Measurements from ENCODE around the gene NPR1.
"Not testable (repeated sequence)": the region's sequence is repeated elsewhere in the genome, so short reads cannot be mapped to it uniquely, and the experiment has no call there.

NPR1 gene

DNA sequence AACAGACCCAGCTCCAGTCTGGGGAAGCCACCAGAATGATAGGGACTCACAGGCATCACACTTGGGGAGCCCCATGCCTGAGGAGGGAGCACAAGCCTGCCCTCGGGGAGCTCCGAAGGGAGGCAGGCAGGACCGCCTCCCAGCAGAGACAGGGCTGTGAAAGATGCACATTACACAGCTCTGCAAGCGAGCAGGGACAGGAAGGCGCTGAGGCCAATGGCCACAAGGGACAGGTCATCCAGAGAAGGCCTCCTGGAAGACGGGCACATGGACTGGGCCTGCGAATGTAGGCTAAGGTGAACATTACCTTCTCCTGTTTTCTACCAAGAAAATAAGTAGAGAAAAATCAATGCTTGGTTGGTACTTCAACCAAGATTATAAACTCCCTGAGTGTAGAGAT lies 4.2 kb downstream of the NPR1 start:
- no peak for DNase-seq

DNA sequence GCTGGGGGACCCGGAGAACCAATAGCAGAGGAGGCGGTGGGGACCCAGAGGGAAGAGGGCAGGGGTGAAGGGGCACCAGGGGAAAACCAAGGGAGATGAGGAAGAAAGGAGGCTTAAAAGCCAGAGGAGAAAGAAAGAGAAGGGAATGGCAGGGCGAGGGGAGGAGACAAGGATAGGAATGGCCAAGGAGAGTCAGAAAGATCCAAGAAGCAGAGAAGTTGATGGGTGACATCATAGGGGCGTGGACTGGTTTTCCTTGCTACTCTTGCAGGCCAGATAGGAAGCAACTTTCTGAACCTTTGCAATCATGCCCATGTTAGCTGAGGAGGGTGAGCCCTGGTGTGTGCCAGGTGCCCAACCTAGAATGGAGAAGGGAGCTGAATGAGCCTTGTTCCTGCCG lies 5.4 kb downstream of the NPR1 start:
- peak in 3 of 4 experiments; percentile 31 to 44 (median 32) for DNase-seq

DNA sequence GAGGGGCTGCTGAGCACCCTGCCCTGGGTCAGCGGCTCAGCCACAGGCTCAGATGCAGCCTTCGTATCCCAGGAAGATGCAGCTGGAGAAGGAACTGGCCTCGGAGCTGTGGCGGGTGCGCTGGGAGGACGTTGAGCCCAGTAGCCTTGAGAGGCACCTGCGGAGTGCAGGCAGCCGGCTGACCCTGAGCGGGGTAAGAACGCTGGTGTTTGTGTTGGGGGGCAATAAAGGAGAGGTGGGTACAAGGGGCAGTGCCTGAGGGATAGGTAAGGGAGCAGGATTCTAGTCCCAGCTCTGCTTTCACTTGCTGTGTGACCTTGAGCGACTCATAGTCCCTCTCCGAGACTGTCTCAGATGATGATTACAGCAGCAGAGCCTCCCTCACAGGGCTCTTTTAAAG lies 6.4 kb downstream of the NPR1 start:
- no peak for DNase-seq

DNA sequence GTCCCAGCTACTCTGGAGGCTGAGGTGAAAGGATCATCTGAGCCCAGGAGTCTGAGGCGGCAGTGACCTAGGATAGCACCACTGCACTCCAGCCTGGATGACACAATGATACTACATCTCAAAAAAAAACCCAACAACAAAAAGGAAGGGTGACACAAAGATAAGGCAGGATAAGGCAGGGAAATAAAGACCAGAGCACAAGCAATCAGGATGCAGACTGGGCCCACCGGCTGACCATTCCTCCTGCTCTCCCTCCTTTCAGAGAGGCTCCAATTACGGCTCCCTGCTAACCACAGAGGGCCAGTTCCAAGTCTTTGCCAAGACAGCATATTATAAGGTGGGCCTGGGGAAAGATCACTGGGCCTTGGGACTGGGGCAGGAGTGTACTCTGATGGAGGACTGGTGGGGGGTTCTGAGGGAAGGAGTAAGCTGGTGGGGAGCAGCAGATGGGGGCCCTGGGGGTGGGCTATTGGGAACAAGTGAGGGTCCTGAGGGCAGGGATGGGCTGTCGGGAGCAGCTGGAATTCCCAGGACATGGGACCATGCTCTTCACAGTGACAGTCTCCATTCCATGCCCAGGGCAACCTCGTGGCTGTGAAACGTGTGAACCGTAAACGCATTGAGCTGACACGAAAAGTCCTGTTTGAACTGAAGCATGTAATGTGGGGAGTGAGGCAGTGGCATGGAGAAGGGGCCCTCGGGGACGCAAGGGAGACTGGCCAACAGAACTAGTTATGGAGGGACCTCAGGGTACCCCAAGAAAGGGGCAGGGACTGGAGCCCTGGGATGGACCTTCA lies 7.3 kb downstream of the NPR1 start:
- no peak for DNase-seq

DNA sequence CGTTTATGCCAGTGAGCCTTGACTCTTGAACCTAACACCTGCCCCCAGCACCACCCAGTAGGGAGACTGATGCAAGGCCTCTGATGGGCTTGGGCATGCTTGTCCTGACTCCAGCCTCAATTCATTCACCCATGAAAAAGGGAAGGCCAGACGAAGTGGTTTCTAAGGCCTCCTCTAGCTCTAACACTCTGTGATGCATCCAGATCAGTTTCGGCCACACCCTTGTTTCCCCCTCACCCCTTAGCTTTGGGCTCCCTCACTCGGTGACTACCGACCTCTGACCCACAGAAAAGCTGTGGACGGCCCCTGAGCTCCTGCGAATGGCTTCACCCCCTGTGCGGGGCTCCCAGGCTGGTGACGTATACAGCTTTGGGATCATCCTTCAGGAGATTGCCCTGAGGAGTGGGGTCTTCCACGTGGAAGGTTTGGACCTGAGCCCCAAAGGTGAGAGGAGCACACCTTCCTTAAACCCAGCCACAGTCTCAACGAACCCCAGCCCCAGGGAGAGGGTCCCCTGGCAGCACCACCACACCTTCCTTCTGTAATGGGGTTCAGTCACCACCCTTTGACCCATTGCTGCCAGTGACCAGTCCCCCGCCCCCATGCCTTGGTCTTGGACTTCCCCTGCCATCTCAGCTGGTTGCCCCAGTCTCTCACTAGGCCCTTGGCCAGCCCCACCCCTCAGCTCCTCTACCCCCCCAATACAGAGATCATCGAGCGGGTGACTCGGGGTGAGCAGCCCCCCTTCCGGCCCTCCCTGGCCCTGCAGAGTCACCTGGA lies 9.0 kb downstream of the NPR1 start:
- peak in 3 of 4 experiments; percentile 47 to 54 (median 48) for DNase-seq

DNA sequence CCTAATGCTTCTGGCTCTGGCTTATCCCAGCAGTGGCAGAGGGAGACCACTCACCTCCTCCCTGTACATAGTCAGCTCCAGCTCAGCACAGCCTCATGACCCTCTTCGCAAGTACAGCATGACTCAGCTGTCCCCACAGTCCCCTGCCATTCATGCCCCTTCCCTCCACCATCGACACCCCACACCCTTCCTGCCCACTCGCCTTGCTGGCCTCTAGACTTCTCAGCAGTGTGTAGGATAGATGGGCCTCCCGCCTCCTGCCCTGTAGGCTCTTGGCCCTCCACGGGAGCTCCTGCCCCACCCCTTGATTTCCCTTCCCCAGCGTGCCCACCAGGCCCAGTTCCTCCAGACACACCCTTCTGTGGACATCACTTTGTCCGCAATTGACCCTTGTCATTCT lies 9.8 kb downstream of the NPR1 start:
- DNase-seq = peak in 3 of 4 experiments; percentile 41 to 53 (median 48)

DNA sequence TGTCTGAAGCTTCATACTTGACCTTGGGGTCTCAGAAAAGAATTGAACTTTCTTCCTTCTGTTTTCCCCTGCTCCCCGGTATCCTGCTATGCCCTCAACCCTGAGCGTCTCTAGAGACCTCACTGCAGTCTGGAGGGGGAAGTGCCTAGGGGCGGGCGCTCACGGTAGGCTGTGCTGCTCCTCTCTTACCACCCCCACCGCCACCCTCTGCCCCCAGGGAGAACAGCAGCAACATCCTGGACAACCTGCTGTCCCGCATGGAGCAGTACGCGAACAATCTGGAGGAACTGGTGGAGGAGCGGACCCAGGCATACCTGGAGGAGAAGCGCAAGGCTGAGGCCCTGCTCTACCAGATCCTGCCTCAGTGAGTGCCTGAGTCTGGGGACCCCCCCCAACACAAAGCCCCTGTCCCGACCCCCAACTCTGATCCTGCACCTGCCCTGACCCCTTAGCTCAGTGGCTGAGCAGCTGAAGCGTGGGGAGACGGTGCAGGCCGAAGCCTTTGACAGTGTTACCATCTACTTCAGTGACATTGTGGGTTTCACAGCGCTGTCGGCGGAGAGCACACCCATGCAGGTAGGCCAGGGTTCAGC lies 10.3 kb downstream of the NPR1 start:
- no peak for DNase-seq

DNA sequence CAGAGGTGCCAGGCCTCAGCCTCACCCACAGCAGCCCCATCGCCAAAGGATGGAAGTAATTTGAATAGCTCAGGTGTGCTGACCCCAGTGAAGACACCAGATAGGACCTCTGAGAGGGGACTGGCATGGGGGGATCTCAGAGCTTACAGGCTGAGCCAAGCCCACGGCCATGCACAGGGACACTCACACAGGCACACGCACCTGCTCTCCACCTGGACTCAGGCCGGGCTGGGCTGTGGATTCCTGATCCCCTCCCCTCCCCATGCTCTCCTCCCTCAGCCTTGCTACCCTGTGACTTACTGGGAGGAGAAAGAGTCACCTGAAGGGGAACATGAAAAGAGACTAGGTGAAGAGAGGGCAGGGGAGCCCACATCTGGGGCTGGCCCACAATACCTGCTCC lies 15.0 kb downstream of the NPR1 start:
- DNase-seq = no peak

DNA sequence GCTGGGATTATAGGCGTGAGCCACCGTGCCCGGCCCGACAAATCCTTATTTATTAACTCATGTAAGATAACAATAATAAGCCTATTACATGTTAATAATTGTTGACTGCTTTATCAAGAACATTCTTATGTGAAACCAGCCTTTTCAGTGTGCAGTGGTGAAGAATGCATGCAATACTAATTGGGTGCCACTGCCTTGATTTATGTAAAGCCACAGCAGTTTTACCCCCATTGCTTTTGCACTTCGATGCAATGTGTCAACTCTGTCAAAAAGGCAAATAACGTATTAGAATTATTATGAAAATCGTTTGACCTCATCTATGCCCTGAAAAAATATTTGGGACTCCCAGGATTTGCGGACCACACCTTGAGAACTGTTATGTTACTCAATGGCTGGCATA lies 18.3 kb downstream of the NPR1 start:
- no peak for DNase-seq

DNA sequence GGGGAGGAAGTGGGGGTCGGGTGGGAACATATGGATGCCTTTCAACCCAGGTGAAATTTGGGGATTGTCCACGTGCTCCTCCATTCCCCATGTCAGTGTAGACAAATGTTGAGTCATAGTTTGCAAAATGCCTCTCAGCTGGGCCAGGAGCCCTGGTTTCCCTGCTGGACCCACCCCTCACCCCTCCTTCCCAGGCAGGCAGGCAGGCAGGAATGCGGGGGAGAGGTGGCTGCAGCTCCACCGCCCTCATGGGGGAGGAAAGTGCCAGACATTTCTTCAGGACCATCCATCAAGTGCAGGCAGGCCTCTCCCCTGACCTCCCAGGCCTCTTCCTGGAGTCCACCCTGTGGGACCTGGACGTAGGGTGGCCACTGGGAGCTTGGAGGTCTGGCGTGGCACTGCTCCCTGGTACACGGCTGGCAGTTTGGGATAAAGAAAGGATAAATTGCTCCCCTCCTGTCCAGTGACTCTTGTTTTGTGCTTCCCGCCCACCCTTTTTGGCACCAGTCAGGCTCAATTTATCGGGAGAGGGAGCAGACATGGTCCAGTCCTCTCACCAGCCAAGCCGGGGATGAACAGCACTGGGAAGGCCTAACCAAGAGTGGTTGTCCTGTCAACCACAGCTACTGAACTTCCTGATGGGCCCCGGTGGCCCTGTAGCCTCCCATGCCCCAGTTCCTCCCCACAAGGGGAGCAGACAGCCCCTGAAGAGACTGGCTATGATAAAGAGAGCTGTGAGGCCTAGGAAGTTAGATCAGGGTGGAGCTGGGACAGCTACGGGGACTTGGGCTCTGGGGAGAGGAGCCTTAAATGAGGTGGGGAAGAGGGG lies 18.9 kb downstream of the NPR1 start:
- DNase-seq = peak in 1 of 4 experiments; percentile 9

DNA sequence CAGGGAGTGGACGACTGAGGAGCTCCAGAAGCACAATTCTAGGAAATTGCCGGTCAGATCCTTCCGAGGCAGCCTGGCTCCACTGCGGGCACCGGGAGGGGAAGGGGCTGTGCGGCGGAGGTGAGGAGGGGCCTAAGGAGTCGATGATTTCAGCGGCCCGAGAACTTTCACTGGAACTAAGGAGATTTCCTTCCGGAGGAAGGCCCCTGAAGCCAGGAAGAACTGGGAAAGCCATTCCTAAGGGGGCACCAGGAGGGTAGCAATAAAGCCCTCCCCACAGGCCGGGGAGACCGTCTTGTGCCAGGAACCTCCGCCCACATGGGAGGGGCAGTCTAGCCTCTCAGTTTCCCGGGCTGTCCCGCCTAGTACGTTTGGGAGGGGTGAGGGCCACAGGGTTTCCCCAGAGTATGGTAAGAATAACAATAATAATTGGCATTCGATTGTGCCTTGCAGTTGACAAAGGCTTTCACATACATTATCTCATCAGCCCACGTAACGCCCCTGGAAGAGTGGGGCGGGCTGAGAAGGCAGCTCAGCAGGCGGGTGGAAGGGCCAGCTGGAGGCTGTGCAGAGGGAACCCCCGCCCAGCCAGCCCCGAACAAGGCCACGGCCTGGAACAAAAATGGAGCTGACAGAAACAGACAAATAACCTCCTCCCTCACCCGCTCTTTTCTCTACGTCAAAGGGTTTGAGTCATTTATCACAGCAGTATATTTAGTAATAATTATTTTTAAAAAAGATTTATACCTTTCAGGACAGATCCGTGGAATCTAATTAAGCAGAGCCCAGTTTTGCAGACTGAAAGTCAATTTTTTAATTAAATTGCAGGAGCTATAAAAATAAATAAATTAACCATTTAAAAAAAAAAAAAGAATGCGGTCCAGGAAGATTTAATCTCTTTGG lies 19.8 kb downstream of the NPR1 start:
- DNase-seq = peak; percentile 21 to 51 (median 40)

DNA sequence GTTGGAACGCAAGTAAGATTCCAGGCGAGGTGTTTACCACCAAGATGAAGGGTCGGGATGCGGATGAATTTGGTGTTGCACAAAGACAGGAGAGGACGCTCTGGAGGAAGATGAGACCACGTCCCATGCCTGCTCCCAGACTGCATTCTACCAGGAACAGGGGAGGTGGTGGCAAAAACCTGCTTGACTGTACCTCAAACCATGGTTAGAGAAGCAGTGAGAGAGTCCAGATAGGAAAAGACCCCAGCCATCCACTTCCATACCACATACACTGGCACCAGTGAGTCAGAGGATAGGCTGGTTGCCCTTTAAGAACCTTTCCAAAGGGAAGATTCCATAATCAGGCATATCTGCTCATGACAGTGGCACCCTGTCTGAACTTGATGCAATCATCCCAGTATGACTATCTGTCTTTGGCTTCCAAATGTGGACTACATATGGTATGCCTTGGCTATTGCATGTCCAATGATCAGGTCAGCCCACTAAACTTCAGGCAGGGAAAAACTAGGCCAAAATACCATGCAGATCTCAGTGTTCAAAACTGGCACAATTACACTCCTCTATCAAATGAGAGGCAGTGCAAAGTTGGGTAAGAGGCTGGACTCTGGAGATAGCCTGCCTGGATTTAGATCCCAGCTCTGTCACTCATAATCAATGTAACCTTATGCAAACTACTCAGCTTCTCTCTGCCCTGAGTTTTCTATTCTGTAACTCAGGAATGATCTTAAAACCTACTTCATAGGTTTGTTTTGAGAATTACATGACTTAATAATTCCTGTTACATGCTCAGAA lies 20.6 kb downstream of the NPR1 start:
- DNase-seq = peak in 3 of 4 experiments; percentile 13 to 61 (median 37)

DNA sequence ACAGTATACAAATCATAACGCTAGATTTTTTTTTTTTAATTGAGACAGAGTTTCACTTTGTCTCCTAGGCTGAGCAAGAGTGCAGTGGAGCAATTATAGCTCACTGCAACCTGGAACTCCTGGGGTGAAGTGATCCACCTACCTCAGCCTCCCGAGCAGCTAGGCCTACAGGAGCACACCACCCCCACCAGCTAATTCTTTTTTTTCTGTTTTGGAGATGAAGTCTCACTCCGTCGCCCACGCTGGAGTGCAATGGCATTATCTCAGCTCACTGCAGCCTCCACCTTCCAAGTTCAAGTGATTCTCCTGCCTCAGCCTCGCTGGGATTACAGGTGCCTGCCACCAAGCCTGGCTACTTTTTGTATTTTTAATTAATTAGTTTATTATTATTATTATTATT lies 21.3 kb downstream of the NPR1 start:
- no peak for DNase-seq

DNA sequence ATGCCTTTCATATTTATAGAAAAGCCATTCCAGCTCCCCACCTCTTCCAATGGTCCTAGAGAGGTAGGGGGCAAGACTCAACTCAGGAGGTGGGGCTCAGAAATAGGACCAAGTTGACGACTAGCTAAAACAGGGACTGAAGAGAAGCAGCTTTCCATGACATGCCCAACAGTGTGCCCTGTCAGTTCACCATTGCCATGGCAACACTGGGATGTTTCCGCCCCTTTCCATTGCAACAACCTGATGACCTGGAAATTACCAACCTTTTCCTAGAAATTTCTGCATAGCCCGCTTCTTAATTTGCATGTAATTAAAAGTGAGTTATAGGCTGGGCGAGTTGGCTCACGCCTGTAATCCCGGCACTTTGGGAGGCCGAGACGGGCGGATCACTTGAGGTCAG lies 27.0 kb downstream of the NPR1 start:
- no peak for DNase-seq

DNA sequence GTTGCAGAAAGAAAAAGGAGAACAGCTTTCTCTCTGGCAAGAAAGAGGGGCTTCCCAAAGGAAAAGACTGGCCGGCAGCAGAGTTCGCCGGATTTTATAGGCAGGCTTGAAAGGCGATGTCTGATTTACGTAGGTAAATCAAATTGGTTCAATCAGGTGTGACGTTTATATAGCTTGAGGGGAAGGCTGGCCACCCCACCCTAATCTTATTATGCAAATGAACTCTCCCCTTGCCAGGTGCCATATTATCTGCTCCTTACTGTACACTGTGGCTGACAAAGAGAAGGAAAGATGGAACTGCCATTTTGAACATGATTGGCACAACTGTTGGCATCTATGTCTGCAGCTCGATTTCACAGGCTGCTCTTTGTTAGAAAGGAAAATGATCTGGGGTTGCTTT lies 32.5 kb downstream of the NPR1 start:
- DNase-seq = no peak

DNA sequence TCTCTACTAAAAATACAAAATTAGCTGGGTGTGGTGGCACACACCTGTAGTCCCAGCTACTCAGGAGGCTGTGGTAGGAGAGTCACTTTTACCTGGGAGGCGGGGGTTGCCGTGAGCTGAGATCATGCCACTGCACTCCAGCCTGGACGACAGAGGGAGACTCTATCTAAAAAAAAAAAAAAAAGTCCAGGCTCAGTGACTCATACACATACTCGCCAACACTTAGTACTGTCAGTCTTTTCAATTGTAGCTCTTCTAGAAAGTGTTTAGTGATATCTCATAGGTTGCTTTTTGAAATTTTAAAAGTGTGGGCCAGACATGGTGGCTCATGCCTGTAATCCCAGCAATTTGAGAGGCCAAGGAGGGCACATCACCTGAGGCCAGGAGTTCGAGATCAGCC lies 37.7 kb downstream of the NPR1 start:
- not testable (repeated sequence) for DNase-seq

DNA sequence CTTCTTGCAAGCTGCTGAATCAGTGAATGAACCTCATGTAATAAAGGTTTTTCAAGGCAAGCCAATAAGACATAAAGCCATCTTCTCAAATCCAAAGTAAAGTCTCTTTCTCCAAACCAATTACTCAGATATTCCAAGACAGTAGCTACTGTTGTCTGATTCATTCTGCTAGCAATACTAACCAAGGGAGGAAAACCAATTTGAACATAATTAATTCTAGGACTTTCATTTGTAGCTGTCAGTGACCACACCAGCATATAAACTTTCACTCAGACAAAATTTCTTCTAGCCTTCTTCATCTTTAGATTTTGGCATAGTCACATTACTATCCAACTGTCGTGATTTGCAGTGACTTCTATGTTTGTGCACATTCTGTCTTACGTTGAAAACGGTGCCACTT lies 38.8 kb downstream of the NPR1 start:
- no peak for DNase-seq

DNA sequence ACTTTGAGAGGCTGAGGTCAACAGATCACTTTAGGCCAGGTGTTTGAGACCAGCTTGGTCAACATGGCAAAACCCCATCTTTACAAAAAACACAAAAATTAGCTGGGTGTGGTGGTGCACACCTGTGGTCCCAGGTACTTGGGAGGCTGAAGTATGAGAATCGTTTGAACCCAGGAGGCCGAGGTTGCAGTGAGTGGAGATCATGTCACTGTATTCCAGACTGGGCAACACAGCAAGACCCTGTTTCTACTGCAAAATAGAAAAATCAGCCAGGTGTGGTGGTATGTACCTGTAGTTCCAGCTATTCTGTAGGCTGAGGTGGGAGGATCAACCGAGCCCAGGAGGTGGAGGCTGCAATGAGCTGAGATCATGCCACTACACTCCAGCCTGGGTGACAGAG lies 45.2 kb downstream of the NPR1 start:
- no peak for DNase-seq

DNA sequence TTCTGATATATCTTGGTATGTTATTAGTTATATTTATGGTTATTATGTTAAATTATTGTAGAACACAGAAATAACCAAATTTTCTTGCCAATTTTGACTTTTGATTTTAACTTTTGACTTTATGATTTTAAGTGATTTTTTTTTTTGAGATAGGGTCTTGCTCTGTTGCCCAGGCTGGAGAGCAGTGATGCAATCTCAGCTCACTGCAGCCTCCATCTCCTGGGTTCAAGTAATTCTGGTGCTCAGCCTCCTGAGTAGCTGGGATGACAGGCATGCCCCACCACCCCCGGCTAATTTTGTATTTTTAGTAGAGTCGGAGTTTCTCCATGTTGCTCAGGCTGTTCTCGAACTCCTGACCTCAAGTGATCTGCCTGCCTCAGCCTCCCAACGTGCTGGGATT lies 46.1 kb downstream of the NPR1 start:
- DNase-seq = not testable (repeated sequence)

DNA sequence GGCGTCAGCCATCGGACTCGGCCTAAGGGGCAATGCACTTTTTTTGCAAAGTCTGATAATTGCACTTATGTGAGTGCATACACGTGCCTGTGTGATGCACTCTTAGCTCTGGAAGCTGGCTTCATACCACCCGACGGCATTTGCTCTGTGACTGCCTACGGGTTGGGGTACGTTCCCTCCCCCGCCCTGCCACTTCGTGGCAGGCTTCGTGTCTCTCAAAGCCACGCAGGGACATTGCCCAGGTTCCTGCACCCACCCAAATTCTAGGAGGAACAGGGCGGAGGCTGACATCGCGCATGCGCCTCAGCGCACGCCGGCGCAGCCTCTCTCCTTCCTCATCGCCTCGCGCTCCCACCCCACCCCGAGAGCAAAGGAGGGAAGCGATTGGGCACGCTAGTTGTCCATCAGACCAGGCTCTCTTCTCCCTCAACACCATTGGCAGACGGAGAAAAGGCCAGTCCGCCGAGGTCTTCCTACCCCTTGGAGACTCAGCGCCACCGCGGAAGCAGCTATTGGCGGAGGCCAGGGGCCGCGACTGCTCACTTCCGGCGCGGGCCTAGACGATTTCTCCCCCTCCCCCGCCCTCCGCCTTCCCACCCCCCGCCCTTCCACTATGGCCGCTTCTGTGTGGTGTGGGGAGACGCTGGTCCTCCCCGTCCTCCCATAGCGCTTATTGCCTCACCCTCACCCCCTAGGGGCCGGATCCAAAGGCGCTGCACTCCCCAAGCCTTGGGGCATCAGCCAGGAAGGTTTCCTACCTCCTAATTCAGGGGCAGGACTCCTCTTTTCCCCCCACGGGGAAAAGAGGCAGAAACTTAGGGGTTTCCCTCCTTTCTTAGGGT lies 49.2 kb downstream of the NPR1 start, which contains the start of gene INTS3:
Gene INTS3, plus strand, starts transcription at position 588 of the 842 bp plus-strand sequence. CDS start 585 bp downstream, outside the sequence.
- peak; percentile 99 to 100 (median 100) for DNase-seq

Measured in suppressor macrophage (primary cell).